ENCODE results near the gene NOP53. TPM values are rescaled to one million over a fixed set of nuclear protein-coding genes. Genes with fewer than 3 reads are reported as not detected.
A peak's percentile ranks its signal among the peaks of the same experiment; 100 is the strongest.
"Not testable (repeated sequence)": the region's sequence is repeated elsewhere in the genome, so short reads cannot be mapped to it uniquely, and the experiment has no call there.

The NOP53 gene
- total and polyA plus RNA-seq, 9 of the 15 experiments (the other 6 are each of a cell fraction or from before 2014, with no cell fraction given), result 6.5 to 274 (median 145) TPM

DNA sequence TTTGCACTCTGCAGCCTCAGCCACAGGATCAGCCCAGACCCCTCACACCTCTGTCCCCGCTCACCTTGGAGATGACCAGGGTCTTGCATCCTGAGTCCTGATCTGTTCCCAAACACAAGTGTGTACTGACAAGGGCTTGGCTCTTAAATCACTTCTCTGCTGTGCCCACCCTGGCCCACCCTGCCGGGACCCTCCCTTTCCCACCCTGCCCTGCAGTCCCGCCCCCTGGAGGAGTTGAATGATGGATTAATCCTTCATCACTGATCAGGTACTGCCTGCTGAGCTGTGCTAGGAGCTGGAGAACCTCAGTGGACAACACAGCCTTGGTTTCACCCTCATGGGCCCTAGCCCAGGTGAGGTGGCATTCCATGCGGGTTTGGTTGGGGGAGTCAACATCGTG, 59.1 kb downstream of the NOP53 start, which contains the start of gene TPRX1:
TSS of gene TPRX1 (minus strand) at position 101 of the 400 bp plus-strand sequence. CDS start at position 89, 12 bp downstream.
- H4K20me1 ChIP-seq (replicated peaks; ENCODE audit: control insufficient read depth, insufficient read depth, low read length); H3K4me3 ChIP-seq; H3K4me2 ChIP-seq (ENCODE audit: insufficient read depth, low read length); H3K9ac ChIP-seq (ENCODE audit: insufficient read depth in 1 of 2, low read depth in 2 of 2, low read length in 2 of 2); H3K36me3 ChIP-seq (ENCODE audit: control insufficient read depth, insufficient read depth, low read length); POLR2A ChIA-PET; BruUV-seq (replicated peaks); H2AFZ ChIP-seq (ENCODE audit: low read depth, low read length); H3K79me2 ChIP-seq (ENCODE audit: control insufficient read depth, insufficient read depth, low read length); H3K9me1 ChIP-seq (ENCODE audit: control insufficient read depth, insufficient read depth, low read length); ATAC-seq; H3K4me1 ChIP-seq (replicated peaks in 1 of 2; ENCODE audit: control insufficient read depth in 2 of 2, insufficient read depth in 2 of 2, low read length in 2 of 2); intact Hi-C loops (cut with micrococcal nuclease); H3K27ac ChIP-seq (ENCODE audit: extremely low read depth, low read depth, low read length); H3K9me3 ChIP-seq (replicated peaks; ENCODE audit: control insufficient read depth, insufficient read depth, low read depth, low read length); DNase-seq (ENCODE audit: extremely low read depth in 1 of 4, low spot score in 3 of 4); CTCF ChIA-PET (ENCODE audit: low intra/inter-chr PET ratio): not testable (repeated sequence)
- in situ Hi-C loops (cut with MboI), result loop anchor here (5.0 kb wide), 1 partner anchor 53 kb away; the partner anchor contains the start of gene TPRX2
- WGBS (ENCODE audit: insufficient coverage, low coverage, missing lambda C conversion rate), result 4% methylated on average over 5 of the region's 5 CpGs
- peak; percentile 37 for FAIRE-seq
- peaks cover 12 to 23% of the 10 kb centered on the region in 2 experiments; a peak in 4 of 5 replicates for H3K27me3 ChIP-seq (ENCODE audit: control insufficient read depth in 2 of 2, insufficient read depth in 2 of 2, low read length in 2 of 2)

DNA sequence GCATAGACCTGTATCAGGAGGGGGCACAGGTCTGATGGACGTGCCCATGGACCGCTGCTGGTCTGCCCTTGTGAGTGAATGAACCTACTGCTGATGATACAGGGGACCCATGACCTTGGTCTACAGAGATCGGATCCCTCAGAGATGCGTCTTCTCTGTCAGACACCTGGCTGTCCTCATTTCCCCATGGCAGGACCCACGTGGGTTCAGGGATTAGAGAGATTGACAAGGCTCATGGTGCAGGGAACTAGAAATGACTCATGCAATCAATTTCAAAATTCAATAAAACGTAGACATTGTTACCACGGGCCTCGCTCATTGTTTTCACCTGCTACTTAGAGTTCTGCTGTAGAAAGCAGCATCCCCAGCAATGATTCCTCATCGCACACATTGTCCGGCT, 60.0 kb downstream of the NOP53 start:
- POLR2A ChIA-PET, result no interaction called here
- Histone ChIP-seq H2AFZ (ENCODE audit: low read depth, low read length) (no peak overlapping the region), H3K9me3 (replicated peaks; ENCODE audit: control insufficient read depth, insufficient read depth, low read depth, low read length) (no peaks in the 10 kb centered on the region), H3K79me2 (ENCODE audit: control insufficient read depth, insufficient read depth, low read length) (no peaks in the 10 kb centered on the region), H3K4me2 (ENCODE audit: insufficient read depth, low read length) (no peak overlapping the region), H3K4me3 (no peak overlapping the region), H3K9ac (ENCODE audit: insufficient read depth in 1 of 2, low read depth in 2 of 2, low read length in 2 of 2) (no peak overlapping the region), H3K27ac (ENCODE audit: extremely low read depth, low read depth, low read length) (no peak overlapping the region), H3K4me1 (replicated peaks in 1 of 2; ENCODE audit: control insufficient read depth in 2 of 2, insufficient read depth in 2 of 2, low read length in 2 of 2) (no peaks in the 10 kb centered on the region), H4K20me1 (replicated peaks; ENCODE audit: control insufficient read depth, insufficient read depth, low read length) (no peaks in the 10 kb centered on the region), H3K36me3 (ENCODE audit: control insufficient read depth, insufficient read depth, low read length) (no peaks in the 10 kb centered on the region), H3K9me1 (ENCODE audit: control insufficient read depth, insufficient read depth, low read length) (no peaks in the 10 kb centered on the region), H3K27me3 (ENCODE audit: control insufficient read depth in 2 of 2, insufficient read depth in 2 of 2, low read length in 2 of 2) (peaks cover 12 to 23% of the 10 kb centered on the region in 2 experiments; a peak in 4 of 5 replicates)
- CTCF ChIA-PET (ENCODE audit: low intra/inter-chr PET ratio), result no interaction called here
- TF ChIP-seq, protein P1, sequence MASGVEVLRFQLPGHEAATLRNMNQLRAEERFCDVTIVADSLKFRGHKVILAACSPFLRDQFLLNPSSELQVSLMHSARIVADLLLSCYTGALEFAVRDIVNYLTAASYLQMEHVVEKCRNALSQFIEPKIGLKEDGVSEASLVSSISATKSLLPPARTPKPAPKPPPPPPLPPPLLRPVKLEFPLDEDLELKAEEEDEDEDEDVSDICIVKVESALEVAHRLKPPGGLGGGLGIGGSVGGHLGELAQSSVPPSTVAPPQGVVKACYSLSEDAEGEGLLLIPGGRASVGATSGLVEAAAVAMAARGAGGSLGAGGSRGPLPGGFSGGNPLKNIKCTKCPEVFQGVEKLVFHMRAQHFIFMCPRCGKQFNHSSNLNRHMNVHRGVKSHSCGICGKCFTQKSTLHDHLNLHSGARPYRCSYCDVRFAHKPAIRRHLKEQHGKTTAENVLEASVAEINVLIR (CRISPR knock-in tag; IDR thresholded peaks at IDR 0.05), result no peak
- TF ChIP-seq ZBTB7A (IDR thresholded peaks at IDR 0.05; ENCODE audit: borderline replicate concordance, control insufficient read depth, low read depth, low read length) (no peak), RFX1 (IDR thresholded peaks at IDR 0.05) (no peak), ZNF239 (CRISPR knock-in tag; IDR thresholded peaks at IDR 0.05) (no peak), FOSL1 (tag; conservative IDR thresholded peaks at IDR 0.05) (no peak), MEIS2 (IDR thresholded peaks at IDR 0.05; ENCODE audit: partially characterized antibody) (no peak), MCM5 (IDR thresholded peaks at IDR 0.05; ENCODE audit: low read depth) (no peak), BRF1 (IDR thresholded peaks at IDR 0.05; ENCODE audit: borderline replicate concordance, extremely low read depth, insufficient read length) (no peak), NR2F6 (CRISPR knock-in tag; IDR thresholded peaks at IDR 0.05) (no peak)
- TF ChIP-seq, protein P2, sequence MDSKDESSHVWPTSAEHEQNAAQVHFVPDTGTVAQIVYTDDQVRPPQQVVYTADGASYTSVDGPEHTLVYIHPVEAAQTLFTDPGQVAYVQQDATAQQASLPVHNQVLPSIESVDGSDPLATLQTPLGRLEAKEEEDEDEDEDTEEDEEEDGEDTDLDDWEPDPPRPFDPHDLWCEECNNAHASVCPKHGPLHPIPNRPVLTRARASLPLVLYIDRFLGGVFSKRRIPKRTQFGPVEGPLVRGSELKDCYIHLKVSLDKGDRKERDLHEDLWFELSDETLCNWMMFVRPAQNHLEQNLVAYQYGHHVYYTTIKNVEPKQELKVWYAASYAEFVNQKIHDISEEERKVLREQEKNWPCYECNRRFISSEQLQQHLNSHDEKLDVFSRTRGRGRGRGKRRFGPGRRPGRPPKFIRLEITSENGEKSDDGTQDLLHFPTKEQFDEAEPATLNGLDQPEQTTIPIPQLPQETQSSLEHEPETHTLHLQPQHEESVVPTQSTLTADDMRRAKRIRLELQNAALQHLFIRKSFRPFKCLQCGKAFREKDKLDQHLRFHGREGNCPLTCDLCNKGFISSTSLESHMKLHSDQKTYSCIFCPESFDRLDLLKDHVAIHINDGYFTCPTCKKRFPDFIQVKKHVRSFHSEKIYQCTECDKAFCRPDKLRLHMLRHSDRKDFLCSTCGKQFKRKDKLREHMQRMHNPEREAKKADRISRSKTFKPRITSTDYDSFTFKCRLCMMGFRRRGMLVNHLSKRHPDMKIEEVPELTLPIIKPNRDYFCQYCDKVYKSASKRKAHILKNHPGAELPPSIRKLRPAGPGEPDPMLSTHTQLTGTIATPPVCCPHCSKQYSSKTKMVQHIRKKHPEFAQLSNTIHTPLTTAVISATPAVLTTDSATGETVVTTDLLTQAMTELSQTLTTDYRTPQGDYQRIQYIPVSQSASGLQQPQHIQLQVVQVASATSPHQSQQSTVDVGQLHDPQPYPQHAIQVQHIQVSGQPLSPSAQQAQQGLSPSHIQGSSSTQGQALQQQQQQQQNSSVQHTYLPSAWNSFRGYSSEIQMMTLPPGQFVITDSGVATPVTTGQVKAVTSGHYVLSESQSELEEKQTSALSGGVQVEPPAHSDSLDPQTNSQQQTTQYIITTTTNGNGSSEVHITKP (IDR thresholded peaks at IDR 0.05; ENCODE audit: partially characterized antibody), result no peak
- intact Hi-C loops (cut with micrococcal nuclease) (no loop called here), in situ Hi-C loops (cut with MboI) (no loop called here)
- no peak for ATAC-seq
- DNase-seq (ENCODE audit: extremely low read depth in 1 of 4, low spot score in 3 of 4), result no peak
- BruUV-seq (replicated peaks), result no TSS peak
- FAIRE-seq, result no peak
- WGBS (ENCODE audit: insufficient coverage, low coverage, missing lambda C conversion rate), result 2% methylated on average over 10 of the region's 10 CpGs
